CD4-positive, alpha-beta T cell (primary cell): ENCODE measurements around the gene ATP11A. TPM values are rescaled to one million over a fixed set of nuclear protein-coding genes. Genes with fewer than 3 reads are reported as not detected.

Experiments used
- ATAC-seq: fragments of 200-7000 bp; cut with Tn5 transposase; one replicate; pipeline ENCODE4 v1.10.0; 2022; ENCODE audit warnings: mild to moderate bottlenecking; ENCODE audit not compliant: poor library complexity
- CTCF ChIA-PET: fragments of 350-600 bp; sonication (Branson Sonifier 250); formaldehyde crosslinking; loops from one replicate; lab custom pipeline; 2021; ENCODE audit warnings: antibody characterized with exemption, inconsistent platforms; lab: Charles Lee
- POLR2A ChIA-PET: fragments of 350-600 bp; sonication (Branson Sonifier 250); formaldehyde crosslinking; loops from one replicate; lab custom pipeline; 2021; ENCODE audit warnings: antibody characterized with exemption, inconsistent platforms; lab: Charles Lee
- DNase-seq, 14 experiments: peaks; one replicate each; pipeline ENCODE4 v3.0.0-alpha.2; 2013 to 2020; ENCODE audit warnings: mixed read lengths in 2 of 14
- H3K27ac ChIP-seq, 2 donors: one replicate each; pipeline versions ENCODE4 v1.5.1 to v1.7.0; 2013; ENCODE audit warnings: low read length in 2 of 2, low read depth in 1 of 2, mild to moderate bottlenecking in 1 of 2
- H3K27me3 ChIP-seq, 2 experiments: 1 replicate in 1 of 2; 2 replicates in 1 of 2; pipeline versions ENCODE4 v1.6.1 to v1.7.0; 2013; ENCODE audit warnings: low read length in 2 of 2, control low read depth in 1 of 2, mild to moderate bottlenecking in 1 of 2, moderate library complexity in 1 of 2; ENCODE audit not compliant: insufficient read depth in 2 of 2, control insufficient read depth in 1 of 2
- H3K36me3 ChIP-seq: one replicate; pipeline ENCODE4 v1.6.1; 2013; ENCODE audit warnings: low read length, control low read depth; ENCODE audit not compliant: insufficient read depth
- H3K4me1 ChIP-seq: one replicate; pipeline ENCODE4 v1.6.1; 2013; ENCODE audit warnings: low read length, control low read depth; ENCODE audit not compliant: insufficient read depth
- H3K4me3 ChIP-seq: one replicate; pipeline ENCODE4 v1.5.1; 2013; ENCODE audit warnings: mild to moderate bottlenecking, low read length, moderate library complexity
- H3K9me3 ChIP-seq, 2 experiments: 1 replicate in 1 of 2; 2 replicates in 1 of 2; pipeline versions ENCODE4 v1.6.1 to v1.7.0; 2013; ENCODE audit warnings: low read length in 2 of 2, mild to moderate bottlenecking in 2 of 2, control low read depth in 1 of 2, moderate library complexity in 1 of 2; ENCODE audit not compliant: control insufficient read depth in 1 of 2, insufficient read depth in 1 of 2
- H3K27ac Mint-ChIP-seq: one replicate; pipeline ENCODE4 v1.8.0; 2020; ENCODE audit warnings: mixed read lengths
- H3K27me3 Mint-ChIP-seq: one replicate; pipeline ENCODE4 v1.8.0; 2021; ENCODE audit warnings: mixed read lengths
- H3K36me3 Mint-ChIP-seq: one replicate; pipeline ENCODE4 v1.8.0; 2021; ENCODE audit warnings: low read depth, mixed read lengths
- H3K4me1 Mint-ChIP-seq: one replicate; pipeline ENCODE4 v1.8.0; 2021; ENCODE audit warnings: low read depth, mixed read lengths
- H3K4me3 Mint-ChIP-seq: one replicate; pipeline ENCODE4 v1.8.0; 2020; ENCODE audit warnings: mild to moderate bottlenecking, mixed read lengths
- H3K9me3 Mint-ChIP-seq: one replicate; pipeline ENCODE4 v1.8.0; 2020; ENCODE audit warnings: mixed read lengths
- intact Hi-C, 2 experiments: fragments of 100-400 bp; cut with DNase I in 1 of 2; cut with micrococcal nuclease in 1 of 2; formaldehyde crosslinking; loops; one replicate each; pipeline versions ENCODE4 v1.15.1 to v1.9.0; 2023 to 2025; cut with DNase I, micrococcal nuclease
- total RNA-seq, 174 experiments: library from RNA in 2 of 174; stranded (reverse) in 2 of 174; gene quantifications; one replicate each; pipeline ENCODE4 v1.2.3 and lab custom pipeline; 2021 to 2026
- TF ChIP-seq, protein P1 (sequence below): fragments of 200-600 bp; IDR thresholded peaks from one replicate; pipeline ENCODE4 v1.8.0; 2022; ENCODE audit warnings: antibody characterized with exemption, mild to moderate bottlenecking

Gene ATP11A
- total RNA-seq, 2 experiments from 2014 or later, result 56.7 to 66.8 TPM

DNA sequence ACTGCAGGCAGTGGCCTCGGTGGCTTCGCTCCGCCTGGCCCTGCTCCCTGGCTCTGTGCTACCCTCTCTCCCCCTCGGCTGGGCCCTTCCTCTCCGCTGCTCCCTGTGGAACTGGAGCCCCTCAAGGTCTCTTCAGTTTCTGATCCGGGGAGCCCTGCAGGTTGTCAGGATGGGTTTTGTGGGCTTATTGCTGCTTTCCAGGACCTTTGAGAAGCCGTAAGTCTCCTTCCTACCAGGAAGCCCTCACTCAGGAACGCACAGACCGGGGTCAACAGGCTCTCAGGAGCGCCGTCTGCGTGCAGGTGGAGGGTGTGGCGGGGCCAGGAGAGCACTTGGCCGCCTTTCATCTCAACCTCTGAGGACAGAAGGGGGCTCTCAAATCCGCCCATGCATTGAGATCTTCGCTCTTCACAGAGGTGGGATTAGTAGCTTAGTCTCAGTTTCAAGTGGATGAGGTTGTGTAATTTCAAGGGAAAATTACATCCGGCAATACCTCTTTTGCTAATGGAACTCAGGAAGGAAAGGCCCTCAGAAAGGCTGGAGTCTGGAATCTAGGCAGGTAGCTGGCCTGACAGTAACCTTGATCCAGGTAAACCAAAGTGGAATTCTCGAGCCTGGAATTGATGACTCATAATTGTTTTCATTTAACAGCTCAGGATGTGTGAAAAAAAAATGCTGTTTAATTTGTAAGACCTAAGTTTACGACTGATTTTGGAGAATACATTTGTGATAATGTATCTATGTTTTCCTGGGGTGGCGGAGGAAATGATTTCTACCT is 102.0 kb downstream of the ATP11A start:
- H3K9me3 ChIP-seq, result peaks cover 0 to 3% of the 10 kb centered on the region in 2 experiments
- DNase-seq (peak in 1 of 14 experiments; percentile 28), ATAC-seq (no peak)
- TF ChIP-seq, protein P1, sequence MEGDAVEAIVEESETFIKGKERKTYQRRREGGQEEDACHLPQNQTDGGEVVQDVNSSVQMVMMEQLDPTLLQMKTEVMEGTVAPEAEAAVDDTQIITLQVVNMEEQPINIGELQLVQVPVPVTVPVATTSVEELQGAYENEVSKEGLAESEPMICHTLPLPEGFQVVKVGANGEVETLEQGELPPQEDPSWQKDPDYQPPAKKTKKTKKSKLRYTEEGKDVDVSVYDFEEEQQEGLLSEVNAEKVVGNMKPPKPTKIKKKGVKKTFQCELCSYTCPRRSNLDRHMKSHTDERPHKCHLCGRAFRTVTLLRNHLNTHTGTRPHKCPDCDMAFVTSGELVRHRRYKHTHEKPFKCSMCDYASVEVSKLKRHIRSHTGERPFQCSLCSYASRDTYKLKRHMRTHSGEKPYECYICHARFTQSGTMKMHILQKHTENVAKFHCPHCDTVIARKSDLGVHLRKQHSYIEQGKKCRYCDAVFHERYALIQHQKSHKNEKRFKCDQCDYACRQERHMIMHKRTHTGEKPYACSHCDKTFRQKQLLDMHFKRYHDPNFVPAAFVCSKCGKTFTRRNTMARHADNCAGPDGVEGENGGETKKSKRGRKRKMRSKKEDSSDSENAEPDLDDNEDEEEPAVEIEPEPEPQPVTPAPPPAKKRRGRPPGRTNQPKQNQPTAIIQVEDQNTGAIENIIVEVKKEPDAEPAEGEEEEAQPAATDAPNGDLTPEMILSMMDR, result no peak
- peaks cover 29% of the 10 kb centered on the region for H3K36me3 ChIP-seq
- Mint-ChIP-seq H3K4me1 (peaks cover 9% of the 10 kb centered on the region), H3K27ac (peak overlapping the region; percentile 64), H3K4me3 (no peak overlapping the region), H3K36me3 (peaks cover 45% of the 10 kb centered on the region), H3K9me3 (no peaks in the 10 kb centered on the region), H3K27me3 (no peaks in the 10 kb centered on the region)
- H3K27ac ChIP-seq, result no peak overlapping the region
- no peak overlapping the region for H3K4me3 ChIP-seq
- intact Hi-C loops, result no loop called here
- ChIA-PET CTCF (interaction anchor here (0.6 kb wide), 1 partner anchor 7 kb away, joined by 3 read pairs; no protein-coding TSS in a partner anchor), POLR2A (no interaction called here)
- H3K27me3 ChIP-seq, result no peaks in the 10 kb centered on the region
- H3K4me1 ChIP-seq, result peaks cover 5% of the 10 kb centered on the region

DNA sequence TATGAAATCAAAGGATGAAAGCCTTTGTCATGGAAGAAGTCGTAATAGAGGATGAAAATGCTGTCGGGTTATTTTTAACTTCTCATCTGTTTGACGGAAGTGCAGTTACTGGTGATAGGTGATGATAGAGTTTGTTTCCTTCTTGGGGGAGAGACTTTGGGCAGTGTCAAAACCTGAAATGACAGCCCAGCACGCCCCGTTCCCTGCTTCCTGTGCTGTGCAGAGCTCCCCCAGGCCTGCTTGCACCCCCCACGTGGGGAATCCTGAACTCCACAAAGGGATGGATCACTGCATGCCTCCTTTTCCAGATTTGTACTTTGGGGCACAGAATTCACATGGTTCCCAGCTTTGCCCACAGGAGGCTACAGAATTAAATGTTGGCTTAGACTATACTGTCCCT is 102.7 kb downstream of the ATP11A start:
- Mint-ChIP-seq H3K36me3 (peaks cover 49% of the 10 kb centered on the region), H3K4me3 (peak overlapping the region; percentile 25), H3K9me3 (no peaks in the 10 kb centered on the region), H3K27me3 (no peaks in the 10 kb centered on the region), H3K4me1 (peaks cover 9% of the 10 kb centered on the region), H3K27ac (peak overlapping the region; percentile 64)
- no peak overlapping the region for H3K4me3 ChIP-seq
- POLR2A ChIA-PET, result no interaction called here
- DNase-seq (no peak), ATAC-seq (no peak)
- H3K27me3 ChIP-seq, result no peaks in the 10 kb centered on the region
- no peak overlapping the region for H3K27ac ChIP-seq
- CTCF ChIA-PET, result interaction anchor here (0.6 kb wide), 1 partner anchor 8 kb away, joined by 3 read pairs; no protein-coding TSS in a partner anchor
- peaks cover 5% of the 10 kb centered on the region for H3K4me1 ChIP-seq
- H3K9me3 ChIP-seq, result peaks cover 0 to 3% of the 10 kb centered on the region in 2 experiments
- TF ChIP-seq, protein P1, result no peak
- intact Hi-C loops, result no loop called here
- peaks cover 28% of the 10 kb centered on the region for H3K36me3 ChIP-seq

DNA sequence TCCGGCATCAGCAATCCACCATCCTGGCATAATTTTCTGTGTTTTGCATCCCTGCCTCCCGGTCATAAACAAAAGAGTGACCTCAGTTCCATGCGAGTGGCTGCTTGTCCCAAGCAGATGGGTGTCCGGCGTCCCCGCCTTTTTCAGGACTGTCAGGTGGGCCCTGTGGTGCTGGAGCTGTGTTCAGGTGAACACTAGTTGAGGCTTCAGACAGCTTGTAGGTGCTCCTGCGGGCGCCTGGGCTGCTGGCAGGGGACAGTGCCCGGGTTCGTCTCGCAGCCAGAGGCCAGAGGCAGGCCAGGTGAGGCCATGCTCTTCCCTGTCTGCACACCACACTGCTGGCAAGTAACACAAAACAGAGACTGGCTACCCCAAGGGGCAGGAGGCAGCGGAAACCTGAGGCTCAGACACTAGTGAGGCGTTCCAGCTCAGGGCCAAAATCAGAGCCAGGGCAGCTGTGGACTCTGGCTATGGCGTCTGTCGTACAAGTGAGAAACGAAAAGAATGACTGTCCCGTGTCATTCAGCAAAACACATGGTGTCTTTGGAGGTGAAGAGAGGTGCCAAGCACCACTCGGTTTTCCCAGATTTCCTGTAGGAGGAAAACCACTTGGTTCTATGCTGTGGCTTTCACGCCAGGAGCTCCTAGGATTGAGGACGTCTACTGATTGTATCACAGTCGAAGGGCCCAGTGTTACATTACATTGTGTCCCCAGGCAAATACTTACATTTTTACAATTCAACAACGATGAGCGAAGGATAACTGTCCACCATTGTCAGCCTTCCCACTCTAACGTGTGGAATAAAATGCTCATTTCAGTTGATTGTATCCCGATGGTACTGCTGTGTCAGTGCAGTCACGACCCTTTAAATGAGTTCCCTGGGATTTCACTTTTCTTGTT is 104.0 kb downstream of the ATP11A start:
- intact Hi-C loops, result no loop called here
- ChIA-PET CTCF (no interaction called here), POLR2A (no interaction called here)
- peaks cover 49% of the 10 kb centered on the region for H3K36me3 Mint-ChIP-seq
- no peak overlapping the region for H3K27ac ChIP-seq
- TF ChIP-seq, protein P1, result no peak
- DNase-seq (no peak), ATAC-seq (no peak)
- peaks cover 5% of the 10 kb centered on the region for H3K4me1 ChIP-seq
- peaks cover 0 to 3% of the 10 kb centered on the region in 2 experiments for H3K9me3 ChIP-seq
- peaks cover 9% of the 10 kb centered on the region for H3K4me1 Mint-ChIP-seq
- H3K4me3 Mint-ChIP-seq, result no peak overlapping the region
- no peak overlapping the region for H3K4me3 ChIP-seq
- no peaks in the 10 kb centered on the region for H3K27me3 Mint-ChIP-seq
- no peaks in the 10 kb centered on the region for H3K27me3 ChIP-seq
- H3K9me3 Mint-ChIP-seq, result peaks cover under 1% of the 10 kb centered on the region
- H3K36me3 ChIP-seq, result peaks cover 23% of the 10 kb centered on the region
- no peak overlapping the region for H3K27ac Mint-ChIP-seq
